Bladder microvascular endothelial cell (primary cell): Measurements from ENCODE around the gene DNAJC18. TPM values are rescaled to one million over a fixed set of nuclear protein-coding genes. Genes with fewer than 3 reads are reported as not detected.

Experiments
- total RNA-seq: library from RNA; depleted of rRNA; stranded (reverse); fragments of >200 nt; gene quantifications from 2 replicates; pipeline ENCODE4 v1.2.3, GENCODE V29; 2014

DNAJC18 gene
- total RNA-seq, result 4.4 and 8.9 TPM in 2 replicates

GRCh38 chr5:139439013-139439903, at the start of gene DNAJC18:
Gene DNAJC18, minus strand, starts transcription at chr5:139439525. Its CDS starts 80 bp downstream, at chr5:139439445.

GRCh38 chr5:139482050-139482889, 42.9 kb upstream of the DNAJC18 start, which contains the start of gene STING1:
Gene STING1, minus strand, starts transcription at chr5:139482758. Its CDS starts 1,054 bp downstream, at chr5:139481704.

GRCh38 chr5:139470821-139471300, 31.5 kb upstream of the DNAJC18 start, which contains the start of gene SMIM33:
Gene SMIM33, plus strand, starts transcription at chr5:139471004. Its CDS starts 118 bp downstream, at chr5:139471122.

GRCh38 chr5:139462586-139463276, 23.4 kb upstream of the DNAJC18 start, which contains the start of gene ECSCR:
Gene ECSCR, minus strand, starts transcription at chr5:139462743. Its CDS starts 73 bp downstream, at chr5:139462670.

GRCh38 chr5:139403787-139404483, 35.4 kb downstream of the DNAJC18 start, which contains the start of gene SPATA24:
Gene SPATA24, minus strand, starts transcription at chr5:139404089. Its CDS starts 29 bp downstream, at chr5:139404060.

GRCh38 chr5:139394654-139395566, 44.4 kb downstream of the DNAJC18 start, which contains the start of gene PROB1:
Gene PROB1, minus strand, starts transcription at chr5:139395104. Its CDS starts 23 bp downstream, at chr5:139395081.

GRCh38 chr5:139389701-139390638, 49.4 kb downstream of the DNAJC18 start, which contains the start of gene MZB1:
Gene MZB1, minus strand, starts transcription at chr5:139389913. Its CDS starts 57 bp downstream, at chr5:139389856.

GRCh38 chr5:139383275-139383992, 55.9 kb downstream of the DNAJC18 start, which contains the start of gene SLC23A1:
Gene SLC23A1, minus strand, starts transcription at chr5:139383297. Its CDS starts 44 bp downstream, at chr5:139383253.

Other genes with a start within 250 kb of the DNAJC18 start
- 48.4 and 60.6 TPM in 2 replicates for gene SIL1, start 241.2 kb downstream of the DNAJC18 start, total RNA-seq
- 160 and 339 TPM in 2 replicates for gene MATR3, start 145.8 kb downstream of the DNAJC18 start, total RNA-seq
- 57.3 and 90.8 TPM in 2 replicates for gene PAIP2, start 97.7 kb downstream of the DNAJC18 start, total RNA-seq
- gene SLC23A1, start 56.2 kb downstream of the DNAJC18 start, total RNA-seq, result not detected in 2 replicates
- gene MZB1, start 49.6 kb downstream of the DNAJC18 start, total RNA-seq, result 0.16 and 0.44 TPM in 2 replicates
- gene PROB1, start 44.4 kb downstream of the DNAJC18 start, total RNA-seq, result 2.1 and 5.8 TPM in 2 replicates
- 7.3 and 9.8 TPM in 2 replicates for gene SPATA24, start 35.4 kb downstream of the DNAJC18 start, total RNA-seq
- 281 and 350 TPM in 2 replicates for gene ECSCR, start 23.2 kb upstream of the DNAJC18 start, total RNA-seq
- not detected in 2 replicates for gene SMIM33, start 31.5 kb upstream of the DNAJC18 start, total RNA-seq
- gene STING1, start 43.2 kb upstream of the DNAJC18 start, total RNA-seq, result 39.1 and 53.7 TPM in 2 replicates
- gene UBE2D2, start 121.8 kb upstream of the DNAJC18 start, total RNA-seq, result 44.0 and 52.2 TPM in 2 replicates
- 8.7 and 30.0 TPM in 2 replicates for gene CXXC5, start 208.8 kb upstream of the DNAJC18 start, total RNA-seq